Gastrocnemius medialis (tissue), 4 donors: Measurements from ENCODE around the gene C19orf25.

Experiments used
- CTCF ChIP-seq, 5 experiments: fragments of 450-650 bp in 3 of 5; fragments of 200-600 bp in 2 of 5; sonication (generic) in 2 of 5; IDR thresholded peaks in 4 of 5; conservative IDR thresholded peaks in 1 of 5; 1 replicate in 4 of 5; 2 replicates in 1 of 5; pipeline ENCODE4 v1.5.1; 2016 to 2019; ENCODE audit warnings: antibody characterized with exemption in 5 of 5, mild to moderate bottlenecking in 3 of 5, moderate library complexity in 3 of 5
- POLR2A ChIP-seq, 2 donors: fragments of 450-650 bp; IDR thresholded peaks; one replicate each; pipeline ENCODE4 v1.6.1; 2017; ENCODE audit warnings: antibody characterized with exemption in 2 of 2, mild to moderate bottlenecking in 2 of 2, moderate library complexity in 2 of 2

GRCh38 chr19:1518471-1518870, 39.5 kb upstream of the C19orf25 start:
- TF ChIP-seq CTCF (IDR thresholded peaks at IDR 0.05 in 4 of 5, conservative IDR thresholded peaks at IDR 0.05 in 1 of 5) (no peak), POLR2A (IDR thresholded peaks at IDR 0.05) (no peak)
